Activated CD4-positive, alpha-beta T cell treated with anti-CD3 and anti-CD28 coated beads, Interleukin-2, Interleukin-4, amounts not matched to agents 100 ng/mL and 50 ng/mL, durations not matched to agents 16 hours and 8 hours (primary cell): Measurements from ENCODE around the gene CMTR1.
A peak's percentile ranks its signal among the peaks of the same experiment; 100 is the strongest.
"Not testable (repeated sequence)": the region's sequence is repeated elsewhere in the genome, so short reads cannot be mapped to it uniquely, and the experiment has no call there.

ENCODE experiments used
- DNase-seq: peaks from one replicate; pipeline ENCODE4 v3.0.0-alpha.2; 2020; ENCODE audit warnings: low spot score

The CMTR1 gene

GRCh38 chr6:37432916-37433656, at the start of gene CMTR1:
Gene CMTR1 (plus strand): TSS chr6:37433221. CDS start chr6:37435630, 2,409 bp downstream.
- DNase-seq = peak; percentile 97

- no peak for DNase-seq
Observed at GRCh38 chr6:37388578-37388977, 44.4 kb upstream of the CMTR1 start.

GRCh38 chr6:37389857-37390256, 43.2 kb upstream of the CMTR1 start:
- DNase-seq = no peak

GRCh38 chr6:37391120-37391519, 41.9 kb upstream of the CMTR1 start:
- DNase-seq = no peak

- DNase-seq = no peak
Observed at GRCh38 chr6:37392821-37393220, 40.2 kb upstream of the CMTR1 start.

GRCh38 chr6:37393381-37393929, 39.6 kb upstream of the CMTR1 start:
- DNase-seq = no peak

GRCh38 chr6:37396571-37397180, 36.3 kb upstream of the CMTR1 start:
- DNase-seq = no peak

- no peak for DNase-seq
Observed at GRCh38 chr6:37399131-37399530, 33.9 kb upstream of the CMTR1 start.

- no peak for DNase-seq
Observed at GRCh38 chr6:37399795-37400490, 33.1 kb upstream of the CMTR1 start.

- not testable (repeated sequence) for DNase-seq
Observed at GRCh38 chr6:37401658-37402057, 31.4 kb upstream of the CMTR1 start.

- DNase-seq = no peak
Observed at GRCh38 chr6:37406726-37407341, 26.2 kb upstream of the CMTR1 start.

GRCh38 chr6:37407948-37408347, 25.1 kb upstream of the CMTR1 start:
- DNase-seq = no peak

GRCh38 chr6:37409501-37409900, 23.5 kb upstream of the CMTR1 start:
- no peak for DNase-seq

- DNase-seq = no peak
Observed at GRCh38 chr6:37417393-37417792, 15.6 kb upstream of the CMTR1 start.

GRCh38 chr6:37418722-37419121, 14.3 kb upstream of the CMTR1 start:
- DNase-seq = no peak

GRCh38 chr6:37426058-37426944, 6.7 kb upstream of the CMTR1 start:
- no peak for DNase-seq

- no peak for DNase-seq
Observed at GRCh38 chr6:37426945-37427510, 6.0 kb upstream of the CMTR1 start.

GRCh38 chr6:37429352-37429750, 3.7 kb upstream of the CMTR1 start:
- DNase-seq = no peak

- DNase-seq = no peak
Observed at GRCh38 chr6:37432590-37432915, 468 bp upstream of the CMTR1 start.

GRCh38 chr6:37433657-37434271, 743 bp downstream of the CMTR1 start:
- peak; percentile 25 for DNase-seq

- DNase-seq = no peak
Observed at GRCh38 chr6:37435373-37435772, 2.4 kb downstream of the CMTR1 start.
